Stimulated activated naive CD4-positive, alpha-beta T cell treated with Interleukin-2 at 50 U/mL for 16 hours (primary cell): Measurements from ENCODE around the gene BNIP2.
"Not testable (repeated sequence)": the region's sequence is repeated elsewhere in the genome, so short reads cannot be mapped to it uniquely, and the experiment has no call there.

ENCODE experiments used
- DNase-seq: peaks from one replicate; lab custom pipeline; 2025; lab: John Stamatoyannopoulos, UW

The BNIP2 gene

GRCh38 chr15:59688782-59689625 lies at the start of gene BNIP2:
TSS of gene BNIP2 (minus strand) at chr15:59689320. CDS start at chr15:59682457, 6,863 bp downstream.
- DNase-seq: peak; percentile 98

- DNase-seq: no peak
Observed at GRCh38 chr15:59738676-59739075, 49.6 kb upstream of the BNIP2 start.

- DNase-seq: no peak
Observed at GRCh38 chr15:59736181-59736580, 47.1 kb upstream of the BNIP2 start.

- no peak for DNase-seq
Observed at GRCh38 chr15:59725151-59725486, 36.0 kb upstream of the BNIP2 start.

- no peak for DNase-seq
Observed at GRCh38 chr15:59723687-59724346, 34.7 kb upstream of the BNIP2 start.

- DNase-seq: no peak
Observed at GRCh38 chr15:59722476-59722875, 33.4 kb upstream of the BNIP2 start.

- DNase-seq: no peak
Observed at GRCh38 chr15:59722037-59722436, 32.9 kb upstream of the BNIP2 start.

- DNase-seq: no peak
Observed at GRCh38 chr15:59721411-59721810, 32.3 kb upstream of the BNIP2 start.

- no peak for DNase-seq
Observed at GRCh38 chr15:59713177-59713576, 24.1 kb upstream of the BNIP2 start.

- no peak for DNase-seq
Observed at GRCh38 chr15:59711451-59712243, 22.5 kb upstream of the BNIP2 start.

- no peak for DNase-seq
Observed at GRCh38 chr15:59707619-59708018, 18.5 kb upstream of the BNIP2 start.

- DNase-seq: no peak
Observed at GRCh38 chr15:59703979-59704796, 15.1 kb upstream of the BNIP2 start.

- DNase-seq: no peak
Observed at GRCh38 chr15:59702351-59702750, 13.2 kb upstream of the BNIP2 start.

GRCh38 chr15:59701880-59702279 lies 12.8 kb upstream of the BNIP2 start:
- DNase-seq: no peak

- no peak for DNase-seq
Observed at GRCh38 chr15:59699810-59700431, 10.8 kb upstream of the BNIP2 start.

GRCh38 chr15:59698065-59698464 lies 8.9 kb upstream of the BNIP2 start:
- DNase-seq: not testable (repeated sequence)

GRCh38 chr15:59696332-59696731 lies 7.2 kb upstream of the BNIP2 start:
- DNase-seq: no peak

- DNase-seq: no peak
Observed at GRCh38 chr15:59694779-59695178, 5.7 kb upstream of the BNIP2 start.

- DNase-seq: peak; percentile 1
Observed at GRCh38 chr15:59691194-59691805, 2.2 kb upstream of the BNIP2 start.

GRCh38 chr15:59689626-59690236 lies 611 bp upstream of the BNIP2 start:
- peak; percentile 52 for DNase-seq

GRCh38 chr15:59688423-59688781 lies 718 bp downstream of the BNIP2 start:
- no peak for DNase-seq
